Femur (tissue), 1 donor: Measurements from ENCODE around the gene AHR.
"Not testable (repeated sequence)": the region's sequence is repeated elsewhere in the genome, so short reads cannot be mapped to it uniquely, and the experiment has no call there.

ENCODE experiments used
- DNase-seq: peaks from one replicate; pipeline ENCODE4 v3.0.0-alpha.2; 2017

Gene AHR

GRCh38 chr7:17382408-17383354 lies 84.2 kb downstream of the AHR start:
- not testable (repeated sequence) for DNase-seq

- DNase-seq, result no peak
Observed at GRCh38 chr7:17384400-17384799, 85.9 kb downstream of the AHR start.

- no peak for DNase-seq
Observed at GRCh38 chr7:17385612-17386011, 87.2 kb downstream of the AHR start.

GRCh38 chr7:17390392-17390791 lies 91.9 kb downstream of the AHR start:
- no peak for DNase-seq

GRCh38 chr7:17391366-17391765 lies 92.9 kb downstream of the AHR start:
- no peak for DNase-seq

GRCh38 chr7:17392846-17393245 lies 94.4 kb downstream of the AHR start:
- no peak for DNase-seq

- DNase-seq, result not testable (repeated sequence)
Observed at GRCh38 chr7:17394563-17394962, 96.1 kb downstream of the AHR start.
